Measurements from ENCODE around the gene CDKAL1. TPM values are rescaled to one million over a fixed set of nuclear protein-coding genes. Genes with fewer than 3 reads are reported as not detected.

Gene CDKAL1
- total and polyA plus RNA-seq, 2 donors (not counting 3 experiments of a cell fraction or from before 2014, with no cell fraction given): 6.1 to 20.5 TPM

- DNase-seq (ENCODE audit: low read depth, low spot score) (no peak), FAIRE-seq (no peak)
- Histone ChIP-seq H4K20me1 (replicated peaks; ENCODE audit: control insufficient read depth, extremely low read depth, insufficient read depth, low read length) (no peaks in the 10 kb centered on the region), H3K27ac (ENCODE audit: insufficient read depth, low read depth, low read length) (no peak overlapping the region), H3K4me2 (ENCODE audit: insufficient read depth, low read length) (no peak overlapping the region), H3K9me1 (replicated peaks; ENCODE audit: control insufficient read depth, extremely low read depth, insufficient read depth, low read length) (no peaks in the 10 kb centered on the region), H3K79me2 (ENCODE audit: control insufficient read depth, insufficient read depth, low read length) (no peaks in the 10 kb centered on the region), H3K36me3 (ENCODE audit: control insufficient read depth in 2 of 2, extremely low read depth in 1 of 2, insufficient read depth in 2 of 2, low read length in 2 of 2) (peaks cover 0 to 1% of the 10 kb centered on the region in 2 experiments), H2AFZ (ENCODE audit: low read depth, low read length) (no peak overlapping the region), H3K4me3 (replicated peaks in 1 of 3; ENCODE audit: insufficient read depth in 1 of 3, low read depth in 1 of 3, low read length in 3 of 3) (no peak overlapping the region), H3K9ac (replicated peaks; ENCODE audit: extremely low read depth, insufficient read depth, low read length) (no peak overlapping the region), H3K27me3 (ENCODE audit: control insufficient read depth in 2 of 2, insufficient read depth in 2 of 2, low read length in 2 of 2) (no peaks in the 10 kb centered on the region), H3K9me3 (replicated peaks; ENCODE audit: control insufficient read depth, insufficient read depth, low read length) (no peaks in the 10 kb centered on the region), H3K4me1 (ENCODE audit: control insufficient read depth, extremely low read depth, insufficient read depth, low read length) (no peaks in the 10 kb centered on the region)
- ChIA-PET CTCF (interaction anchor here (1.1 kb wide), 1 partner anchor 63 kb away, joined by 3 read pairs; no protein-coding TSS in a partner anchor), POLR2A (no interaction called here)
- TF ChIP-seq CTCF (IDR thresholded peaks at IDR 0.05; ENCODE audit: extremely low read depth in 1 of 2, insufficient read depth in 1 of 2, low read depth in 1 of 2, low read length in 2 of 2) (no peak), EZH2 (IDR thresholded peaks at IDR 0.05; ENCODE audit: borderline replicate concordance, low read depth, low read length, severe bottlenecking) (no peak), JUN (IDR thresholded peaks at IDR 0.05; ENCODE audit: borderline replicate concordance, insufficient read depth, insufficient read length, low read depth) (no peak), POLR2AphosphoS5 (IDR thresholded peaks at IDR 0.05; ENCODE audit: insufficient read depth, low read depth, low read length) (no peak)
- no TSS peak for BruUV-seq (replicated peaks)
- intact Hi-C loops (cut with micrococcal nuclease): no loop called here
- dilution Hi-C loops (cut with MboI; ENCODE audit: extremely low pct_ligation_motif_present, low sequenced_read_pairs): no loop called here
These were observed 694.2 kb downstream of the CDKAL1 start for GRCh38 chr6:21228411-21228810.

GRCh38 chr6:21228876-21229460, 694.7 kb downstream of the CDKAL1 start:
- ChIA-PET POLR2A (no interaction called here), CTCF (interaction anchor here (1.1 kb wide), 1 partner anchor 64 kb away, joined by 3 read pairs; no protein-coding TSS in a partner anchor)
- intact Hi-C loops (cut with micrococcal nuclease) (no loop called here), dilution Hi-C loops (cut with MboI; ENCODE audit: extremely low pct_ligation_motif_present, low sequenced_read_pairs) (no loop called here)
- TF ChIP-seq POLR2AphosphoS5 (IDR thresholded peaks at IDR 0.05; ENCODE audit: insufficient read depth, low read depth, low read length) (no peak), JUN (IDR thresholded peaks at IDR 0.05; ENCODE audit: borderline replicate concordance, insufficient read depth, insufficient read length, low read depth) (no peak), FOS (IDR thresholded peaks at IDR 0.05; ENCODE audit: borderline replicate concordance, insufficient read depth, low read length) (no peak), MAX (IDR thresholded peaks at IDR 0.05; ENCODE audit: insufficient read depth, insufficient read length) (no peak), CTCF (IDR thresholded peaks at IDR 0.05; ENCODE audit: extremely low read depth in 1 of 2, insufficient read depth in 1 of 2, low read depth in 1 of 2, low read length in 2 of 2) (no peak), MYC (IDR thresholded peaks at IDR 0.05; ENCODE audit: low read depth, low read length) (no peak), EZH2 (IDR thresholded peaks at IDR 0.05; ENCODE audit: borderline replicate concordance, low read depth, low read length, severe bottlenecking) (no peak), GATA2 (IDR thresholded peaks at IDR 0.05; ENCODE audit: insufficient read depth, insufficient read length, low read depth, low read length) (no peak), POLR2A (IDR thresholded peaks at IDR 0.05; ENCODE audit: low read depth, low read length) (no peak)
- Histone ChIP-seq H3K27ac (ENCODE audit: insufficient read depth, low read depth, low read length) (no peak overlapping the region), H3K79me2 (ENCODE audit: control insufficient read depth, insufficient read depth, low read length) (no peaks in the 10 kb centered on the region), H3K4me3 (replicated peaks in 1 of 3; ENCODE audit: insufficient read depth in 1 of 3, low read depth in 1 of 3, low read length in 3 of 3) (no peak overlapping the region), H4K20me1 (replicated peaks; ENCODE audit: control insufficient read depth, extremely low read depth, insufficient read depth, low read length) (no peaks in the 10 kb centered on the region), H3K9ac (replicated peaks; ENCODE audit: extremely low read depth, insufficient read depth, low read length) (no peak overlapping the region), H3K4me1 (ENCODE audit: control insufficient read depth, extremely low read depth, insufficient read depth, low read length) (no peaks in the 10 kb centered on the region), H2AFZ (ENCODE audit: low read depth, low read length) (no peak overlapping the region), H3K4me2 (ENCODE audit: insufficient read depth, low read length) (no peak overlapping the region), H3K36me3 (ENCODE audit: control insufficient read depth in 2 of 2, extremely low read depth in 1 of 2, insufficient read depth in 2 of 2, low read length in 2 of 2) (peaks cover 0 to 2% of the 10 kb centered on the region in 2 experiments), H3K9me3 (replicated peaks; ENCODE audit: control insufficient read depth, insufficient read depth, low read length) (no peaks in the 10 kb centered on the region), H3K27me3 (ENCODE audit: control insufficient read depth in 2 of 2, insufficient read depth in 2 of 2, low read length in 2 of 2) (no peaks in the 10 kb centered on the region), H3K9me1 (replicated peaks; ENCODE audit: control insufficient read depth, extremely low read depth, insufficient read depth, low read length) (no peaks in the 10 kb centered on the region)
- no TSS peak for BruUV-seq (replicated peaks)
- DNase-seq (ENCODE audit: low read depth, low spot score) (no peak), FAIRE-seq (no peak)
